GM19099 (cell line): ENCODE results near the gene ITPR2.

Experiments
- POLR2A ChIP-seq: IDR thresholded peaks from 3 replicates; pipeline ENCODE4 v1.6.1; 2011; ENCODE audit warnings: low read depth; ENCODE audit not compliant: insufficient read length; ENCODE audit errors: extremely low read depth

Gene ITPR2

DNA sequence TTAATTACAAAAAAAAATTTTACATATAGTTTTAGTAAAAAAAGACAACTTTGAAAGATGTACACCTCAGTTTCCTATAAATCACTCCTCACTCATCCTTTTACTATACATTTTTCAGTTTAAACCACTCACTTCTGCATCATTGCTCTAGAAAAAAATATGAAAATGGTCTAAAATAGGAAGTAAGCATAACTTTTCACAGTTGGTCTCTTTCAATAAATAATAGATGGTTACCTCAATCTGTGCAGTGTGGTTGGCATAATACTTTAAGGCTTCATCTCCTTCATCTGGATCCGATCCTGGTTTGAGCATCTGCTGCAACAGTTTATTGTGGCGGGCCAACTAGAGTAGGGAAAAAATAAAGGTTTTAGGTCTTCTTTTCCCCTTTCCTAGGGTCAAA is 389.7 kb downstream of the ITPR2 start:
- no peak for TF ChIP-seq POLR2A

DNA sequence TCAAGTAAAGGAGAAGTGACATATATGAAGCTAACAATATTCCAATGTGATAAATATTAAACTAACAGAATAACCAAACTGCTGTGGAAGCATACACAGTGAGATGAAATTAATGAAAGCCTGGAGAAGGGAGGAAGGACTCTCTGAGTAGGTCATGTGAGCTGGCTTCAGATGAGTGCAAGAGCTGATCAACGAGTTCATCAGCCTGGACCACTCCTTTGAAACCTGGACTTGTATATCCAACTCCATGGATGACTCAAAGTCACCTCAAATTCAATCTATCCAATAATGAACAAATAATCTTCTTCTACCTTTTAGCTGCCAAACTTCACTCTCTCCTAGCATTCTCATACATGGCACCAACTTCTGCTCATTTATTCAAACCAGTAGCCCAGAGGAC is 391.6 kb downstream of the ITPR2 start:
- TF ChIP-seq POLR2A = no peak

DNA sequence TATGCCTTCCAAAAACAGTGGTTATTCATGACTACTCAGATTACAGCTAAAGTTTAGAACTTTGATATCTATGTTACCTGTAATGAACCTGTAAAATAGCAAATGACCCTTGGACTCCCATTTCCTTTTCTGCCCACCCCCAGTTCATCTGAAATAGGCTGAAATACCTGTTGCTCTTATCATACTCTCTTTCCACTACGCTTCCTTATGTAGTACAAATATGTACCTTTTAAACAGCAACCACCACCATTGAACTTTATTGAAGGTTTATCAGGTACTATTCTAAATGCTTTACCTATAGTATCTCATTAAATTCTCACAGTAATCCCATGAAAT is 398.0 kb downstream of the ITPR2 start:
- no peak for TF ChIP-seq POLR2A

DNA sequence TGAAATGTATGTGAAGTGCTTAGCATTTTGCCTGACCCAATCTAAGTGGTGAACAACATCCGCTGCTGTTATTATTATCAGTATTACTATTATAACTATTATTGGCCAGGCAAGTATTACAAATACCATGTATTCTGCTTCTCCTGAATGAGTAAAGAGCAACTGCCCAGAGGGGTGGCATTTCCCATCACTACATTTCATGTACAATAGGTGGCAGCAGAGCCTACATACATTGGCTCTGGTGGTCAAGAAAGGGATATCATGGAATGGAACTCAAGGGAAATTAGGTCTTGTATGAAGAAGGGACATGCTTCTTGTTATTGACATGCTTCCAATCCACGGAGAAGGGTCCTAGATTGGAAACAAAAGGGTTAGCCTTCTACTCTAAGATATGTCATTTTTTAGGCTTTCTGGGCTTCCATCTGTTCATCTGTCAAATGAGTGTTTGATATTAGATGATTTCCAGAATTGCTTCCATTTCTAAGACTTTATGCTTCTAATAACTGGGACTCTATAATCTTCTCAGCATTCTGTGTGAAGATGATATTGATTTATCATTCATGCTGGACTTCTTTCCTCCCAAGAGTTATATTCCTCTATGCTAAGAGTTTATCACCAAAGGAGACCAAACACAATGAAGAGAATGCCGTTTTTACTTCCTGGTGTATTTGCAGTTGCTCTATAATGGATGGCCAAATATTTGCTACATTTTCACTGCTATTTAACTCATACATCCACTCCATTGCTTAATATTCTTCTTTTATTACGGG is 398.5 kb downstream of the ITPR2 start:
- TF ChIP-seq POLR2A = no peak

DNA sequence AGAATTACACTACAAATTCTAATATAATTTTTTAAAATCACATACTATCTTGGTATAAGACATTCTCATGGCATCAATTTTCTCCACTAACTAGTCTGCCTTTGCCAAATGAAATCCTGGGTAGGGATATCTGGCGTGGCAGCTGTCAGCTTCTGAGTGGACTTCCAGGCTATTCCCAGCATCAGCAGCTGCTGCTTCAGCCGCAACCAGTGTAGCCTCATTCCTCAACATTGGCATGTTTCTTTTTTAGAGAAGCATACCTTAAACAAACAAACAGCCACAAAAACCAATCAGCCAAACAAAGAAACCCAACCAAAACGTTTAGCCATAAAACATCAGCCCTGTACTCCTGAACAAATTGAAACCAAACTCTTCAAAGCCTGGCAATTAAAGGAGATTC is 401.8 kb downstream of the ITPR2 start:
- TF ChIP-seq POLR2A = no peak

DNA sequence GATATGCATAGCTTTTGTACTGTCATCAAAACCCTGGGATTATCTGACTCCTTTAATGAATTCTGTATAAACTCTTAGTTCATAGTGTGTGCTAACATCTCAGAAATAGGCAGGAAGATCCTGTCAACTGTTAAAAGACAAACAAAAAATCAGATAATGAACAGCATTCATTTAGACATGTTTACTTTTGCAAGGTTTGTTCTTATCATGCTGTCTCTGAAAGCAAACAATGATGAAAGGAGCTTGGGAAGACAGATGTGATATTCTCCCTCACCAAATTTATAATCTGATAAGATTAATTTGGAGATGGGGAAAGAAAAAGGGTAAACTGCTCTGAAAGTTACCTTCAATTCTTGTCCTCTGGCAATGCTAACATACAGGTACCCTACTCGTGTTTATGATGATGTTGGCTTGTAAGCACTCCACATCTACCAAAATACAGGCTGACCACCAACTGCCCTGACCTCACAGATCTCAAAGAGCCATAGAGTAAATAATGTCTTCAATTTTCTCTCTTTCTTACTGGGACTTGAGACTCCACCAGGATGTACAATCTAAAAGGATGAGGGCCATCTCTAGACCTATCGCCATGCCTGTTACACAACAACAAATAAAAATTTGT is 403.8 kb downstream of the ITPR2 start:
- TF ChIP-seq POLR2A = no peak

DNA sequence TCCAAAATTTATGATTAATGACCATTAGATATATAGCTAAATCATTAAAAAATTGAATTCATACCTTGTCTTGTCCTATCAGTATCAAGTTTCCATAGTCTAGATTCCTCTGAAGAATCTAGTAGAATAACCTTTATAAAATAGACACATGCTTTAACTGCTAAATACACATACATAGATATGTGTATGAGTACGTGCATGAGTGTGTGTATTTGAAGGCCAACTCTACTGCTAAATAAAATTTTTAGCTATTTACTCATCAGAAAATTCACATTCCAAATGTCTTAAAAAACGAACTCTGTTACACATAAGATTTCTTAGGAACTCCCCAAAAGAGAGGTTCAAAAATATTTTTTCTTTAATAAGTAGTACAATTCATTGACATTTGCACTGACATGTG is 404.6 kb downstream of the ITPR2 start:
- no peak for TF ChIP-seq POLR2A

DNA sequence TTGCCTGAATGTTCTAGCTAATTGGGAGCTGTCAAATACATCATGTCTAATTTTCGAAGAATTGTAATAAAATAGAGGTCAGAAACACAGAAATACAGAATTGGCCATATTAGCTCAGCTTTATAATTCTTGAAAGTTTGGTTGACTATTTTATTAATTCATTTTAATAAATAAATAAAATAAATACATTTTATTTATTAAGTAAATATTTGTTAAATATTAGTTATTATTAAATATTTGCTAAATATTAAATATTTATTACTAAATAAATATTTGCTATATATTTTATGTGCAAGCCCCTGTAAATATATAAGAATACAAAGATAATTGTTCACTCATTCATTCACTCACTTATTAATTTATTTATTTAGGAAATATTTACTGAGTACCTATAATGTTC is 406.3 kb downstream of the ITPR2 start:
- no peak for TF ChIP-seq POLR2A

DNA sequence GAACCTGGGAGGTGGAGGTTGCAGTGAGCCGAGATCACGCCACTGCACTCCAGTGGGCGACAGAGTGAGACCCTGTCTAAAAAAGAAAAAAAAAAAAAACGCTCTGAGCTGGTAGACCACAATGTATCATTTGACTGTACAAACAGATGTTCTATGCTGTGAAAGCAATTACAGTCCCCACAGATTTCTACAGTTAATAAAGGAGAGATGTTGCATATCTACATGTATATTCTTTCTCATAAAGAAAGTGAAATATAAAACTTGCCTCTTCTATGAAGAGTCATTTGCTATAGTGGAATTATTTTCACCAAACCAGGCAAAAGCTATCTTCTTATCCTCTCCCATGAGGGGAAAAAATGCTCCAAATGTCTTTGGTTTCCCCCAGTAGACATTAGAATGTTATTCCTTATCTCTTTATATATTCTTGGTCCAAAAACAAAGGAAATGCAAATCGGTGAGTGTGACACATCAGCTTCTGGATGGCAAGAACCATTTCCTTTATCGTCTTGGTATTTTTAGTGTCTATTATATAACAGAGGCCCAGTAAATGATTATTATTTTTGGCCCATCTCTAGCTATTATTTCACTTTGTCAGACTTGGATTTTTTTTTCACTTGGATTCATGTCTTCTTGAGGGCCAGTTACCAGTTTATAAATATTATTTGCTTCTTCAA is 407.3 kb downstream of the ITPR2 start:
- TF ChIP-seq POLR2A = no peak

DNA sequence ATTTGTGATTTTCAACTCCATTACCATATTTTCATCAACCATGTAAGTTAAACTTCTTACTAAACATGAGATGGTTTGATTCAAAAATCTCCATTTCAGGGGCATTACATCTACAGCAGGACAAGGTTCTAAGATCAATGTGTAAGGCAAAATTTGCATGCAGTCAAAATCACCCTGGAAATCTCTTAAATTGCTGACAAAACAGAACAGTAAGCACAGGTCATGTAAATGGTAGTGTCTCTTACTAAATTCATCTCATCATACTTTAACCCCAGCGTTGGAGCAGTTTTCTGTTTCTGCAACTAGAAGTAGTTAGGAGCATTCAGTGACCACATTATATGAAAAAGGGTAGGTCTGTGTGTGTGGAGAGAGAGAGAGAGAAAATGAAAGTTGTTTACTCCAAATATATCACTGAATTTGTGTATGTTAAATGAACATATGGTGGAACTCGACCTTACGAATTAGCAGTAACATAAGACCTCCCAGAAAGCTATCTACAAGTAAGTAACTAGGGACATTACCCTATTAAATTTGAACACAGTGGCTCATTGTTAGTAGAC is 410.1 kb downstream of the ITPR2 start:
- TF ChIP-seq POLR2A = no peak

DNA sequence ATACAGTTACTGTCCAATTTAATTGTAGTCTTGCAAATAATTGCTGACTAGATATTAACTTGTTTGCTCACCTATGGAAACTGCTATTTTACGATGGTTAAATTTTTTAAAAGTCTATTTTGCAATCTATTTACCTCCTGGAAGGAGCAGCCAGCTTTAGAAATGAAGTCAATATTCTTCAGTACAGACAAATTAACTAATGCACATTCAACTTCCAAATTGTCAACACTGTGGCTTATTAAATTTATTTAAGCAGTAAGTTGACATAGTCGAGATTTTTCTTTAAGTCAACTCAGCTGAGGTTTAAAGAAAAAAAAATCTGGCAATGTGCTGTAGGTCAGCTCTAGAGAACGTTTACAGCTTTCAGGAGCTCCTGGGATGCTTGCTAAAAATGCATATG is 416.4 kb downstream of the ITPR2 start:
- TF ChIP-seq POLR2A = no peak

DNA sequence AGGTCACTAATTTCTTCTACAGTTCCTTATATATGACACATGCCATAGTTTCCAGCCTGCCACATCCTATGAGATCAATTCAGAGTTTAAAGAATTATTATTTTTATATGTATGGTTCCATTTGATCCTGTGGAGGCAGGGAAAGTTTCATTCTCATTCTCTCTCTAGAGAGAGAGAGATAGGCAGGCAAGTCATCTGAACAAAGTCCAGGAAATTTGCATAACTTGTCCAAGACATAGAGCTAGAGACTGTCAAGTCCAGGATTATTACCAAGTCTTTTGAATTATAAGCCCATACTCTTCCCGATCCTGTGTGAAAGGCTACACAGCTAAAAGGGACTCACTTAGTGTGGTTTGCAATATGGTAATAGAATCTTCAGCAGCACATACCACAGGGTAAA is 422.3 kb downstream of the ITPR2 start:
- no peak for TF ChIP-seq POLR2A

DNA sequence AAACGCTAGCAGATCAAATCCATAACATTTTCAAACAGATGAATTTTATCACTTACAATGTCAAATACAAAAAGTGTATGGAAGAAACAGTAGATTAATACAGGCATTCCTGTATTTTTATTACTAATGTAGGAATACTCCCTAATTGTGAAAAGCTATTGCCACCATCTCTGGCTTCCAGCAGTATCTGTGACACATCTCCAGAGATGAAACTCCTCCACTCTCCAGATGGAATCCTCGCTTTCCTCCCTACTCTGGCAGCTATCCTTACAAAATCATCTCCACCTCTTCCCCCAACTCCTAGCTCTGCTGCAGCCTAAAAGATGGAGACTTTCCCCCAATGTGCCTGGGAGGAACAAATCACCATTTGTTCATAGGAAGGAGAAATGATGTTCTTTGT is 426.2 kb downstream of the ITPR2 start:
- no peak for TF ChIP-seq POLR2A

DNA sequence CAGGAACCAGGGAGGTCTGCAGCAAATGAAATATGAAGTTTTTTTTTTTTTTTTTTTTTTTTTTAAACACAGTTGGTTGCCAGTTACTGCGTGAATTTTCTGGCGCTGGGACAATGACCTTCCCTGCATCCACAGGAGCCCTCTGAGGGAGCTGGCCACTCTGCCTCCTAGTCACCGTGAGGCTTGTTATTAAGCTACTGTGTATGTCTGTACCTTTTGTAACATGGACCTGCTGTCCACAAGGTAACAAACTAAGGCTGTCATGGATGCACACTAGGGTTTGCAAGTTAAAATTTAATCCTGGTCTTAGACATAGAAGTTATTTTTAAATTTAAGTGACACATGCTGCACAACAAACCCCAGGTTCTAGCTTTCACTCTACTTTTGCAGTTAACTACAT is 426.6 kb downstream of the ITPR2 start:
- no peak for TF ChIP-seq POLR2A

DNA sequence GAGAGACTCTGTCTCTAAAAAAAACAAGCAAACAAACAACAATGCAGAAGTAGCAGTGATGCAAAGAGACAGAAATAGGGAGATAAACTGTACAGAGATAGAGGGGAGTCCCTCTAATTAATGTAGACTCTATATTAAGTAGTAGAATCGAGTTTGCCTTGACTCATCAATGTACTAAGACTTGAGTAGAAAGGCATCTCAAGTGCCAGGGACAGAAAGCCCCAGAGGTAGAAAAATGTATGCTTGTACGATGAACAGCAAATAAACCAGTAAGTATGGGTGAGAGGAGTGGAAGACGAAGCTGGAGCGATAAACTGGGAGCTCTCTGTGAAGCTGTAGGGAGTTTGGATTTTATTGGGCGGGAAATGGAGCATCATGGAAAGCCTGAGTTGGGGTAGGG is 429.4 kb downstream of the ITPR2 start:
- TF ChIP-seq POLR2A = no peak

DNA sequence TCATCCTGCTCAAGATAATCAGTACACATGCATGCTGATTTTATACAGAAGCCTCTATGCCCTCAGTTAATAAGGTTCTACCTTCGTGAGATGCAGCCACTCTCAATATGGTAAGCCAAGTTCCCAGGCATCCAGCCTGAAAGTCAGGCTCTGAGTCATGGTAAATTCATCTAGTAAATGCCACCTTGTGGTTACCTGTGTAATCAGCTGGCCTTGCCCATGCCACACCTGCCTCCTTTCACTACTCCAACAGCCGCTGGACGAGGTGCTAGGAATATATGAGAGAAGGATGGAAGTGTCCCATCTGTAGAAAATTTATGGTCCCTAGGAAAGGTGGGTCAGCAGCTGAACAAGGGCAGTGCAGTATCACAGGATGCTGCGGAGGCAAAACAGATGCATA is 430.3 kb downstream of the ITPR2 start:
- no peak for TF ChIP-seq POLR2A
